SK-N-SH (cell line): ENCODE data around the gene MOCOS. TPM values are rescaled to one million over a fixed set of nuclear protein-coding genes. Genes with fewer than 3 reads are reported as not detected.

ENCODE experiments used
- CTCF ChIA-PET: fragments of 300-600, 350-600 bp; formaldehyde crosslinking; extraction: SDS; loops from one replicate; lab custom pipeline; 2021; lab: Yijun Ruan, JAX
- POLR2A ChIA-PET: fragments of 350-600 bp; sonication (Branson Sonifier 250); formaldehyde crosslinking; extraction: SDS; loops from one replicate; lab custom pipeline; 2020; ENCODE audit warnings: antibody characterized with exemption, inconsistent platforms; lab: Yijun Ruan, JAX
- DNase-seq: peaks from one replicate; pipeline ENCODE4 v3.0.0; 2012
- H2AFZ ChIP-seq: fragments of 200-600 bp; sonication (generic); 2 replicates; pipeline ENCODE4 v1.8.1; 2016; ENCODE audit warnings: antibody characterized with exemption, mild to moderate bottlenecking, low read depth
- H3F3A ChIP-seq: fragments of 200-600 bp; sonication (generic); replicated peaks from 2 replicates; pipeline ENCODE3; 2016; ENCODE audit warnings: antibody characterized with exemption, mild to moderate bottlenecking; ENCODE audit not compliant: insufficient read depth
- H3K27ac ChIP-seq, 2 experiments: fragments of 200-500 bp in 1 of 2; fragments of 200-600 bp in 1 of 2; sonication (Bioruptor generic) in 1 of 2; sonication (generic), shearing (Covaris generic) in 1 of 2; 2 replicates each; pipeline versions ENCODE4 v1.5.1 to v1.6.1; 2014 to 2016; ENCODE audit warnings: low read depth in 2 of 2, inconsistent platforms in 1 of 2, low read length in 1 of 2, mild to moderate bottlenecking in 1 of 2, mixed read lengths in 1 of 2
- H3K27me3 ChIP-seq: fragments of 200-600 bp; sonication (generic), shearing (Covaris generic); 2 replicates; pipeline ENCODE4 v1.6.1; 2016; ENCODE audit warnings: mixed run types; ENCODE audit not compliant: insufficient read depth
- H3K36me3 ChIP-seq, 2 experiments: fragments of 200-500 bp in 1 of 2; fragments of 200-600 bp in 1 of 2; sonication (Bioruptor generic) in 1 of 2; sonication (generic) in 1 of 2; replicated peaks in 1 of 2; 2 replicates each; pipeline versions ENCODE3 to v1.5.1; 2014 to 2016; ENCODE audit warnings: low read length in 1 of 2, mild to moderate bottlenecking in 1 of 2; ENCODE audit not compliant: insufficient read depth in 2 of 2, control insufficient read depth in 1 of 2
- H3K4me1 ChIP-seq, 2 experiments: fragments of 200-500 bp in 1 of 2; fragments of 200-600 bp in 1 of 2; sonication (Bioruptor generic) in 1 of 2; sonication (generic), shearing (Covaris generic) in 1 of 2; 2 replicates each; pipeline versions ENCODE4 v1.5.1 to v1.6.1; 2014 to 2016; ENCODE audit warnings: low read depth in 1 of 2, low read length in 1 of 2, mixed run types in 1 of 2; ENCODE audit not compliant: insufficient read depth in 2 of 2, control insufficient read depth in 1 of 2
- H3K4me2 ChIP-seq: fragments of 200-600 bp; sonication (generic), shearing (Covaris generic); 2 replicates; pipeline ENCODE4 v1.6.1; 2017; ENCODE audit warnings: mixed run types
- H3K4me3 ChIP-seq, 2 experiments: fragments of 200-500 bp in 1 of 2; fragments of 200-600 bp in 1 of 2; sonication (Bioruptor generic) in 1 of 2; sonication (generic), shearing (Covaris generic) in 1 of 2; 2 replicates each; pipeline versions ENCODE4 v1.5.1 to v1.8.1; 2014 to 2016; ENCODE audit warnings: low read depth in 2 of 2, inconsistent platforms in 1 of 2, low read length in 1 of 2, mild to moderate bottlenecking in 1 of 2, mixed read lengths in 1 of 2, moderate library complexity in 1 of 2
- H3K79me2 ChIP-seq: fragments of 200-600 bp; sonication (generic); 2 replicates; pipeline ENCODE4 v1.8.1; 2017; ENCODE audit warnings: mild to moderate bottlenecking; ENCODE audit not compliant: insufficient read depth
- H3K9ac ChIP-seq: fragments of 200-600 bp; sonication (generic); 2 replicates; pipeline ENCODE4 v1.6.1; 2017; ENCODE audit warnings: mixed run types
- H3K9me2 ChIP-seq: fragments of 200-600 bp; sonication (generic); 2 replicates; pipeline ENCODE4 v1.6.1; 2017; ENCODE audit warnings: mixed run types
- H3K9me3 ChIP-seq: fragments of 200-600 bp; sonication (generic); 2 replicates; pipeline ENCODE4 v1.6.1; 2017; ENCODE audit warnings: mixed run types, mild to moderate bottlenecking, moderate library complexity
- H4K20me1 ChIP-seq: fragments of 200-600 bp; sonication (generic); 2 replicates; pipeline ENCODE4 v1.6.1; 2017; ENCODE audit warnings: mild to moderate bottlenecking, mixed run types; ENCODE audit not compliant: insufficient read depth
- FOSL2 ChIP-seq: IDR thresholded peaks from 2 replicates; pipeline ENCODE4 v1.4.0; 2012; ENCODE audit warnings: low read depth, mild to moderate bottlenecking, moderate library complexity, borderline replicate concordance
- FOXJ3 ChIP-seq: sonication (generic); formaldehyde crosslinking; IDR thresholded peaks from 2 replicates; pipeline ENCODE4 v1.5.1; 2020; ENCODE audit warnings: mild to moderate bottlenecking, missing genetic modification reagents
- GABPA ChIP-seq: IDR thresholded peaks from 2 replicates; pipeline ENCODE4 v1.4.0; 2012; ENCODE audit warnings: low read depth, mild to moderate bottlenecking
- JUND ChIP-seq: IDR thresholded peaks from 2 replicates; pipeline ENCODE4 v1.4.0; 2012
- NFIC ChIP-seq: IDR thresholded peaks from 2 replicates; pipeline ENCODE4 v1.4.0; 2012; ENCODE audit warnings: borderline replicate concordance
- NRF1 ChIP-seq: IDR thresholded peaks from 2 replicates; pipeline ENCODE4 v1.6.1; 2012; ENCODE audit warnings: low read depth, mild to moderate bottlenecking, low read length
- POLR2AphosphoS5 ChIP-seq: IDR thresholded peaks from 2 replicates; pipeline ENCODE4 v1.6.1; 2012; ENCODE audit warnings: low read depth, low read length
- SIN3A ChIP-seq: IDR thresholded peaks from 2 replicates; pipeline ENCODE4 v1.6.1; 2012; ENCODE audit warnings: low read depth, mild to moderate bottlenecking, low read length, moderate library complexity, borderline replicate concordance
- SMC3 ChIP-seq: IDR thresholded peaks from 2 replicates; pipeline ENCODE4 v1.6.1; 2012; ENCODE audit warnings: low read depth, low read length, improper control_type of control experiment
- TAF1 ChIP-seq: IDR thresholded peaks from 2 replicates; pipeline ENCODE4 v1.6.1; 2012; ENCODE audit warnings: low read depth, mild to moderate bottlenecking, low read length, moderate library complexity, borderline replicate concordance
- TCF12 ChIP-seq: IDR thresholded peaks from 2 replicates; pipeline ENCODE4 v1.4.0; 2012
- WGBS: methylation state at CpG from one replicate; pipeline ENCODE4 v1.1.6; 2017; ENCODE audit warnings: low lambda C conversion rate; 5-methylcytosine and 5-hydroxymethylcytosine counted together
- polyA plus RNA-seq, 3 experiments: library from polyadenylated mRNA; depleted of rRNA; stranded (reverse); fragments of >200 nt; gene quantifications; 2 replicates each; pipeline ENCODE4 v1.2.3, GENCODE V29; 2012
- TF ChIP-seq, protein P1 (sequence below): IDR thresholded peaks from 2 replicates; pipeline ENCODE4; 2012
- TF ChIP-seq, protein P2 (sequence below): IDR thresholded peaks from 2 replicates; pipeline ENCODE4 v1.6.1; 2012; ENCODE audit warnings: mild to moderate bottlenecking, low read depth, low read length, moderate library complexity
- TF ChIP-seq, protein P3 (sequence below): IDR thresholded peaks from 2 replicates; pipeline ENCODE4 v1.4.0; 2012; ENCODE audit warnings: low read depth

The MOCOS gene
- polyA plus RNA-seq, 1 of the 3 experiments (the other 2 are of a cell fraction): 1.2 TPM

DNA sequence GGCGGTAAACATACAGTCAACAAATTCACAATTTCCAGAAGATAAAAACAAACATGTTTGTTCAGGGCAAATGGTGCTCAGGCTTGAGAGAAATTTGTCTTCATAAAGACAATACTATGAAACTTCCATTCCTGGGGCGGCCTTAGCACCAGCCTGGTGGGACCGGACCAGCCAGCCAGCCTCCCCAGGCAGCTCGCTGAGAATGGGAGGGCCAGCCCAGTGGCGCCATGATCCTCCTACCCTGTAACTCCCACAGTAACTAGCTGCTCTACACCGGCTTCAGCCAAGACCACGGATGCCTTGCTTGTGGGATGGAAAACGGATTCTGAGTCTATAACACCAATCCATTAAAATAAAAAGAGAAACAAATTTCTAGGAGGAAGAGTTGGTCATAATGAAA is 86.0 kb downstream of the MOCOS start:
- H3K36me3 ChIP-seq: no peaks in the 10 kb centered on the region
- no peak overlapping the region for H3K4me2 ChIP-seq
- H2AFZ ChIP-seq: no peak overlapping the region
- H3K27me3 ChIP-seq: no peaks in the 10 kb centered on the region
- H3K9ac ChIP-seq: no peak overlapping the region
- H3K9me2 ChIP-seq: no peaks in the 10 kb centered on the region
- 84% methylated on average over 8 of the region's 8 CpGs for WGBS
- H3K9me3 ChIP-seq: no peaks in the 10 kb centered on the region
- no peak overlapping the region for H3K4me3 ChIP-seq
- POLR2A ChIA-PET: no interaction called here
- DNase-seq: no peak
- H3K27ac ChIP-seq: no peak overlapping the region
- no peaks in the 10 kb centered on the region for H3K79me2 ChIP-seq
- no peaks in the 10 kb centered on the region; a peak in 1 of 4 replicates for H3K4me1 ChIP-seq
- TF ChIP-seq, protein P1, sequence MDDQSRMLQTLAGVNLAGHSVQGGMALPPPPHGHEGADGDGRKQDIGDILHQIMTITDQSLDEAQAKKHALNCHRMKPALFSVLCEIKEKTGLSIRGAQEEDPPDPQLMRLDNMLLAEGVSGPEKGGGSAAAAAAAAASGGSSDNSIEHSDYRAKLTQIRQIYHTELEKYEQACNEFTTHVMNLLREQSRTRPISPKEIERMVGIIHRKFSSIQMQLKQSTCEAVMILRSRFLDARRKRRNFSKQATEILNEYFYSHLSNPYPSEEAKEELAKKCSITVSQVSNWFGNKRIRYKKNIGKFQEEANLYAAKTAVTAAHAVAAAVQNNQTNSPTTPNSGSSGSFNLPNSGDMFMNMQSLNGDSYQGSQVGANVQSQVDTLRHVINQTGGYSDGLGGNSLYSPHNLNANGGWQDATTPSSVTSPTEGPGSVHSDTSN: no peak
- TF ChIP-seq NFIC: no peak
- no peak for TF ChIP-seq SIN3A
- TF ChIP-seq NRF1: no peak
- no peak for TF ChIP-seq SMC3
- TF ChIP-seq TCF12: no peak
- TF ChIP-seq, protein P2, sequence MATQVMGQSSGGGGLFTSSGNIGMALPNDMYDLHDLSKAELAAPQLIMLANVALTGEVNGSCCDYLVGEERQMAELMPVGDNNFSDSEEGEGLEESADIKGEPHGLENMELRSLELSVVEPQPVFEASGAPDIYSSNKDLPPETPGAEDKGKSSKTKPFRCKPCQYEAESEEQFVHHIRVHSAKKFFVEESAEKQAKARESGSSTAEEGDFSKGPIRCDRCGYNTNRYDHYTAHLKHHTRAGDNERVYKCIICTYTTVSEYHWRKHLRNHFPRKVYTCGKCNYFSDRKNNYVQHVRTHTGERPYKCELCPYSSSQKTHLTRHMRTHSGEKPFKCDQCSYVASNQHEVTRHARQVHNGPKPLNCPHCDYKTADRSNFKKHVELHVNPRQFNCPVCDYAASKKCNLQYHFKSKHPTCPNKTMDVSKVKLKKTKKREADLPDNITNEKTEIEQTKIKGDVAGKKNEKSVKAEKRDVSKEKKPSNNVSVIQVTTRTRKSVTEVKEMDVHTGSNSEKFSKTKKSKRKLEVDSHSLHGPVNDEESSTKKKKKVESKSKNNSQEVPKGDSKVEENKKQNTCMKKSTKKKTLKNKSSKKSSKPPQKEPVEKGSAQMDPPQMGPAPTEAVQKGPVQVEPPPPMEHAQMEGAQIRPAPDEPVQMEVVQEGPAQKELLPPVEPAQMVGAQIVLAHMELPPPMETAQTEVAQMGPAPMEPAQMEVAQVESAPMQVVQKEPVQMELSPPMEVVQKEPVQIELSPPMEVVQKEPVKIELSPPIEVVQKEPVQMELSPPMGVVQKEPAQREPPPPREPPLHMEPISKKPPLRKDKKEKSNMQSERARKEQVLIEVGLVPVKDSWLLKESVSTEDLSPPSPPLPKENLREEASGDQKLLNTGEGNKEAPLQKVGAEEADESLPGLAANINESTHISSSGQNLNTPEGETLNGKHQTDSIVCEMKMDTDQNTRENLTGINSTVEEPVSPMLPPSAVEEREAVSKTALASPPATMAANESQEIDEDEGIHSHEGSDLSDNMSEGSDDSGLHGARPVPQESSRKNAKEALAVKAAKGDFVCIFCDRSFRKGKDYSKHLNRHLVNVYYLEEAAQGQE: no peak
- TF ChIP-seq FOXJ3 (CRISPR knock-in tag): no peak
- TF ChIP-seq JUND: no peak
- no peak for TF ChIP-seq FOSL2
- no peak for TF ChIP-seq TAF1
- no peak for TF ChIP-seq POLR2AphosphoS5
- TF ChIP-seq, protein P3, sequence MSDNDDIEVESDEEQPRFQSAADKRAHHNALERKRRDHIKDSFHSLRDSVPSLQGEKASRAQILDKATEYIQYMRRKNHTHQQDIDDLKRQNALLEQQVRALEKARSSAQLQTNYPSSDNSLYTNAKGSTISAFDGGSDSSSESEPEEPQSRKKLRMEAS: no peak
- no peak for TF ChIP-seq GABPA
- TF ChIP-seq, all 33 proteins: peak for 0
- CTCF ChIA-PET: interaction anchor here (0.6 to 3.1 kb wide), 5 partner anchors 11 to 528 kb away, joined by 3 to 12 read pairs (median 4); no protein-coding TSS in a partner anchor
- no peaks in the 10 kb centered on the region for H3F3A ChIP-seq
- H4K20me1 ChIP-seq: no peaks in the 10 kb centered on the region
